Activated CD4-positive, alpha-beta T cell treated with anti-CD3 and anti-CD28 coated beads for 24 hours (primary cell): ENCODE results near the gene PSMD4.
"Not testable (repeated sequence)": the region's sequence is repeated elsewhere in the genome, so short reads cannot be mapped to it uniquely, and the experiment has no call there.

Experiments
- DNase-seq, 2 donors: peaks; one replicate each; pipeline ENCODE4 v3.0.0-alpha.2; 2020; ENCODE audit warnings: low read depth in 2 of 2

PSMD4 gene

DNA sequence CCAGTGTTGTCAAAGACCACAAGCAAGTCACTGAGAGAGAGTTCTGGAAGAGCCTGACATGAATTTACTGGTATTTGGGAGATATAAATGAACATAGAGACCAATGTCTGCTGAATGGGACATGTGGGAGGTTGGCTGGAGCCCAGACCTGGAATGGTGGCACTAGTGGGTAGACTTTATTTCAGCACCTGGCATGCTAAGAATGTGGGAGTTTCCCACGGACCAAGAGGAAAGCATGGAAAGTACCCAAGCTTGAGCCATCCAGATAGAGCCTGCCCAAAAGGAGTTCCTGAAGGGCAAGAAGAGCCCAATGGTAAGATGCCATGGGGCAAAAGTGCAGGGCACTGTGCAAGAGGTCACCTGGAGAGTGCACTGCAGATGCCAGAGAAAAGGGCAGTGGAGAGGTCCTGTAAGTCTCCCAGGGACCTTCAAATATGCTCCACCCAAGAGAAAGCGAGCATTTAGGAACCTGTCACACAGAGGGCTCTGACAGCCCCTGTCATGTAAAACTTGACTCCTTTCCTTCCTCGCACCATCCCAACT lies 19.5 kb downstream of the PSMD4 start:
- DNase-seq: no peak

DNA sequence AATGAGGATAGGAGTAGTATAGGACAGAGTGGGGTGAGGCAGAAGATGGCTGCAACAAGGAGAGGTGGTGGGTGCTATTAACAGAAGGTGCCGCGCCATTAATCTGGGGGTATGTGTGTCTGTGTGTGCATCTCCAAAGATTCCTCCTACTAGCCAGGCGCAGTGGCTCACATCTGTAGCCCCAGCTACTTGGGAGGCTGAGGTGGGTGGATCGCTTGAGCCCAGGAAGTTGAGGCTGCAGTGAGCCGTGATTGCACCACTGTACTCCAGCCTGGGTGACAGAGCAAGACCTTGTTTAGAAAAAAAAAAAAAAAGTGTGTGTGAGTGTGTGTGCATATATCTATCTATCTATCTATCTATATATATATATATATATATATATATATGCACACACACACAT lies 20.8 kb downstream of the PSMD4 start:
- DNase-seq: not testable (repeated sequence)

DNA sequence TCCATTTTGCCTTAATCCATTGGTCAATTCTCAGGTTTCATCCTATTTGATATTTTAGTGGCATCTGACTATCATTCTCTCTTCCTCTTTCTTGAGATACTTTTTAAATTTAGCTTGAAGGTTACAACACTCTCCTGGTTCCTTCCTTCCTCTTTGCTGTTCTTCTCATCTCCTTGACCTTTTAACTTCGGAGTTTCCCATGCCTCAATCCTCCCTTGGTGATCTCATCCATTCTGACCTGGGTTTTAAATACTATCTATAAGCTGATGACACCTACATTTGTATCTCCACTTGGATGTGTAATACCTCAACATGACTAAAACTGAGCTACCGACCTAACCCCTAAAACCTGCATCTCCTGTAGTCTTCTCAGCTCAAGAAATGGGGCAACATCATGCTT lies 22.7 kb downstream of the PSMD4 start:
- DNase-seq: no peak

DNA sequence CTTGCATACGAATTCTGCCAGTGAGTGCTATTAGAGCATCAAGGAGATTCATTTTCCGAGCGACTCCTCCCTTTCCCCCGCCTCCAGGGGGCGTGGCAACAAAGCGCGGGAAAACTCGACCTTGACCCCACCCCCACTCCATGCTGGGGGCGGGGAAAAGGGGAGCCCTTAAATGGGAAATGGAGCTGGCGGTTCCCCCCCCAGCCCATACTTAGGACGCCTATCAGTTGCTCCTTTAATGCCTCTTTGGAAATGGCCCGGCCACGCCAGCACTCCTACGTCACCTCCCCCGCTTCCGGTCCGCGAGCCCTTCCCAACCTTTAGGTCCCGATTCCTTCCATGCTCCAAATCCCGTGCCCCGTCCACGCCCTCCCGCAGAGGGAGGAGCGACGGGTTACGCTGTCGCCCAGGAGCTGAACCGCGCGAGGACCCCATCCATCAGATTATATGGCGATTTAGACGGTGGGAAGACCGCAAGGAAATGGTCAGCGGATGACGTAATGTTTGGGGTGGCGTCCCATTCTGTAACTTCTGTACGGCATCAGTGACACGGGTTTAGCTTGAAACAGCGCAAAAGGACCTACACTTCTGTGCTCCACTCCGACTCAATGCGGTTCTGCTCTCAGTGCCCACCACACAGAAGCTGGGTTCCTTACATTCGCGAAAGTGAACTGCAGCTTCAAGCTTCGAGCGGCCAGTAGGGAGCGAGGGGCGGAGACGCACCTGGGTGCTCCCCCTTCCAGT lies 26.9 kb downstream of the PSMD4 start:
- DNase-seq: peak; percentile 93 to 95

DNA sequence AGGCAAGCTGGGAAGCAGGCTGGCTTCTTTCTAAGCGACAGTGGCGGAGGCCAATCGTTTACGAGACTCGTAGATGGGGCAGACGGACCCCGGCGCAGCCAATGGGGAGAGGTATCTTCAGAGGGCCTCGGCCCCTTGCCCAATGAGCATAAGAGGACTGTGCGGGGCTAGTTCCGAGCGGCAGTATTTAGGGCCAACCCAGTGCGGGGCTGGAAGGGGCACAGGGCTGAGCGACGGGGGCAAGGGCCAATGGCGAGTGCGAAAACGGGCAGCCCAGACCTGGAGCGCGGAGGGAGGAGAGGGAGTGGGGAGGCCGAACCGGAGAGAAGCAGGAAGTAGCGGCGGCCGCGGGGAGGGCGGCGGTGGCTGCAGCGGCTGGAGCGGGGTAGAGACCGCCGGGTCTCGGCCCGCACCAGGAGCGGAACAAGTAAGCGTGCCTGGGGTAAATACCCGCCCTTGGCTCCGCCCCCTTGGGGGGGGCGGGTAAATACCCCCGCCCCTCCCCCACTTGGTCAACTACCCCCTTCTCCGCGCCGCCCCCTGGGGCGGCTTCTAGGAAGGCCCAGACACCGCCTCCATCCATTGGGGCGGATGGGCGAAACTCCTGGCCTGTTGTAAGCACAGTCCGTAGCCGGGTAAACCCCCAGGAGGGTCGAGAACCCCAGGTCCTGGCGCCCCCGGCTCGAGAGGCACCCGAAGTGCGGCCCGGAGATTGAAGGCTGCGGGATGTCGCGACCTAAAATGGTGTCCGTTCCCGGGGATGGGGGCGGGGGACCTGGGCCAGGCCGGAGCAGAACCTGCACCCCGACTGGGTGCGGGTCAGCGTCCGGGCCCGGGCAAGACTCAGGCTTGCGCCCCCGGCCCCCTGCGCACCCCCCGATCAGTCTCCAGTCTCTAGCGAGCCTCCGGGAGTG lies 27.7 kb downstream of the PSMD4 start, which contains the start of gene ZNF687:
ZNF687 (plus strand) TSS at position 331 of the 914 bp plus-strand sequence. CDS start 3,993 bp downstream, outside the sequence.
- DNase-seq: peak; percentile 96 to 97

DNA sequence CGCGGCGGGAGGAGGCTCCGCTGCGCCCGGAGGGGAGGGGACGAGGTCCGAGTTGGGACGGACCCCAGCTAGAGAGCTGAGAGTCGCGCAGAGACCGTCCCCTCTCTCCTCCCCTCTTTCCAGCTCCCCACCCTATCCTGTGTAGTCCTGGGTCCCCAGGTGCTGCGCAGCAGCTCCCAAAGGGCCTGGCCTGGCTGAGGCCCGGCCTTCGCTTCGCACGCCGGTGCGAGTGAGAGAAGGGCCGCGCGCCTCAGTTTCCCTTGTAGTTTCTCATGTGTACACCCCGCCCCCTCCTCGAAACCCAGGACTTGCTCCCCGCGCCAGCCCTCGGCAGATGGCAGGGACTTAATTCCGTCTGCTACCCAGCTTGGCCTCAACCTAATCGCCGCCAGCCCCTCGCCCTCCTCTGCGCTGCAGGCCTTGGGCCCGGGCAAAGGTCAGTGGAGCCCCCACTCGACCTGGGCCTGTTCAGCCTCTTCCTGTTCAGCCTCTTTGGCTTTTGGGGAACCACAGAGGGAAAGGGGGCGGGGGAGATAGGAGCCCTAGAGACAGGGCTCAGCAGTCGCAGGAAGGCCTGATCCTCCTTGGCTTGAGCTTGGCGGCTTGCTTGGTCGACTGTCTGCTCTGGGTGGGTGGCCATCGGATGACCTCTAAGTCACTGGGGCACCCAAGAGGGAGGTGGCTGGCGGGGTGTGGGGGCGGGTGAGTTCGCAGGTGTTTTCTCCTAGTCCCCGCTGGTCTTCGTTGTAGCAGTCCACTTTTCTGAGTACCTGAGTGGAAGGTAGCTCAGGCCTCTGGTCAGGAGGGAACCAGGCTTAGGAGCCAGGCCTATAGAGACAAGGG lies 28.6 kb downstream of the PSMD4 start:
- peak in 1 of 2 donors; percentile 8 for DNase-seq

DNA sequence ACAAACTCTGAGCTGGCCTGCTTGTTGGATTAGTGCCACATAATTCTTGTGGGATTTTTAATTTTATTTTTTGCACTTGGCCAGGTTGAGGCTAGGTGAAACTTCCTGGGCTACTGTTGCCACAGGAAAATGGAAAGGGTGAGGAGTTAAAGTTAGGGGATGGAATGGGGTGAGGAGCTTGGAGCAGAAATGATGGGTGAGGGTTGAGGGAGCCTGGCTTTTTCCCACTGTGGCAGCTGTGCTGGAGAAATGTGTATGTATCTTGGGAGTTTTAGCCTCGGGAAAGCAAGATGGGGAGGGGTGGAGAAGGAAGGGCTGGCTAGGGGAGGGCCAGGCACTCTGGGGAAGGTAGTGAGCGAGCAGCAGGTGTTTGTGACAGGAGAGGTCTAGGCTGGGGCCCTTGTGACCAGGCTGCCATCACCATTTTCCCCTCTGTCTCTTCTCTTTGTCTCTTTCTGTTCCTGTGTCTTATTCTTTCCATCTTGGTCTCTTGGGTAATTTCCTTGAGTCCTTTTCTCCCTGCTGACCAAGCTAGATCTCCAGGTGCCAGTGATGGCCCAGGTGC lies 29.6 kb downstream of the PSMD4 start:
- no peak for DNase-seq

DNA sequence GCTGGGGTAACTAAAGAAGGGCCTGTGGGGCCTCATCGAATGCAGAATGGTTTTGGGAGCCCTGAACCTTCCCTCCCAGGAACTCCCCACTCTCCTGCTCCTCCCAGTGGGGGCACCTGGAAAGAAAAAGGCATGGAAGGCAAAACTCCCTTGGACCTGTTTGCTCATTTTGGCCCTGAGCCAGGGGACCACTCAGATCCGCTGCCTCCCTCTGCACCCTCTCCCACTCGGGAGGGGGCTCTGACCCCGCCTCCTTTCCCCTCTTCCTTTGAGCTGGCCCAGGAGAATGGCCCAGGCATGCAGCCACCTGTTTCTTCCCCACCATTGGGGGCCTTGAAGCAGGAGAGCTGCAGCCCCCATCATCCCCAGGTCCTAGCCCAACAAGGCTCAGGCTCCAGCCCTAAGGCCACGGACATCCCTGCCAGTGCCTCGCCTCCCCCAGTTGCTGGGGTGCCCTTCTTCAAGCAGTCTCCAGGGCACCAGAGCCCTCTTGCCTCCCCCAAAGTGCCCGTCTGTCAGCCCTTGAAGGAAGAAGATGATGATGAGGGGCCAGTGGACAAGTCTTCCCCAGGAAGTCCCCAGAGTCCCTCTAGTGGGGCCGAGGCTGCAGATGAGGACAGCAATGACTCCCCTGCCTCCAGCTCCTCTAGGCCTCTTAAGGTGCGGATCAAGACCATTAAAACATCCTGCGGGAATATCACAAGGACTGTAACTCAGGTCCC lies 32.2 kb downstream of the PSMD4 start:
- DNase-seq: no peak

DNA sequence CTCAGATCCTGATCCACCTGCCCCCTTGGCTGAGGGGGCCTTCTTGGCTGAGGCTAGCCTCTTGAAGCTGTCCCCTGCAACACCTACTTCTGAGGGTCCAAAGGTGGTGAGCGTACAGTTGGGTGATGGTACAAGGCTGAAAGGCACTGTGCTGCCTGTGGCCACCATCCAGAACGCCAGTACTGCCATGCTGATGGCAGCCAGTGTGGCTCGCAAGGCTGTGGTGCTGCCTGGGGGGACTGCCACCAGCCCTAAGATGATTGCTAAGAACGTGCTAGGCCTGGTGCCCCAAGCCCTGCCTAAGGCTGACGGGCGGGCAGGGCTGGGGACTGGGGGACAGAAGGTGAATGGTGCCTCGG lies 32.8 kb downstream of the PSMD4 start:
- DNase-seq: no peak

DNA sequence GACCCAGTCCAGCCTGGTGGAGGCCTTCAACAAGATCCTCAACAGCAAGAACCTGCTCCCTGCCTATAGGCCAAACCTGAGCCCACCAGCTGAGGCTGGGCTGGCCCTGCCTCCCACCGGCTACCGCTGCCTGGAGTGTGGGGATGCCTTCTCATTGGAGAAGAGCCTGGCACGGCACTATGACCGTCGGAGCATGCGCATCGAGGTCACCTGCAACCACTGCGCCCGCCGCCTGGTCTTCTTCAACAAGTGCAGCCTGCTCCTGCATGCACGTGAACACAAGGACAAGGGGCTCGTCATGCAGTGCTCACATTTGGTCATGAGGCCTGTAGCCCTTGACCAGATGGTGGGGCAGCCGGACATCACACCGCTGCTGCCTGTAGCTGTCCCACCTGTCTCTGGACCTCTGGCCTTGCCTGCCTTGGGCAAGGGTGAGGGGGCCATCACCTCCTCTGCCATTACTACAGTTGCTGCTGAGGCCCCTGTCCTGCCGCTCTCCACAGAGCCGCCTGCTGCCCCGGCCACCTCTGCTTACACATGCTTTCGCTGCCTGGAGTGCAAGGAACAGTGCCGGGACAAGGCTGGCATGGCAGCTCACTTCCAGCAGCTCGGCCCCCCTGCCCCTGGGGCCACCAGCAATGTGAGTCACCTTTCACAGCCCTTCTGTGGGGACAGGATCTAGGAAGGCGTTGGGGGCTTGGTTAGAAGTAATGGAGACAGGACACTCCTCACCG lies 33.4 kb downstream of the PSMD4 start:
- no peak for DNase-seq

DNA sequence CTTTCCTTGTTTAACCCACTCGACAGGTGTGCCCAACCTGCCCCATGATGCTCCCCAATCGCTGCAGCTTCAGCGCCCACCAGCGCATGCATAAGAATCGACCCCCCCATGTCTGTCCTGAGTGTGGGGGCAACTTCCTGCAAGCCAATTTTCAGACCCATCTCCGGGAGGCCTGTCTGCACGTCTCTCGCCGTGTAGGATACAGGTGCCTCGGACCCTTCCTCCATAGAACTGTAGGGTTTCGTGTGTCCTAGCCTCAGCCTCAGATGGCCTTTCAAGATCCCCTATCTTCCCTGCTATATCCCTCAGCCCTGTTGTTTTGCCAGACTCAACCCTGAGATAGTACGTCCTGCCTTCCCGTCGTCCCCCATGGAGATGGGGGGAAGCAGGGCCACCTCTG lies 34.0 kb downstream of the PSMD4 start:
- DNase-seq: no peak

DNA sequence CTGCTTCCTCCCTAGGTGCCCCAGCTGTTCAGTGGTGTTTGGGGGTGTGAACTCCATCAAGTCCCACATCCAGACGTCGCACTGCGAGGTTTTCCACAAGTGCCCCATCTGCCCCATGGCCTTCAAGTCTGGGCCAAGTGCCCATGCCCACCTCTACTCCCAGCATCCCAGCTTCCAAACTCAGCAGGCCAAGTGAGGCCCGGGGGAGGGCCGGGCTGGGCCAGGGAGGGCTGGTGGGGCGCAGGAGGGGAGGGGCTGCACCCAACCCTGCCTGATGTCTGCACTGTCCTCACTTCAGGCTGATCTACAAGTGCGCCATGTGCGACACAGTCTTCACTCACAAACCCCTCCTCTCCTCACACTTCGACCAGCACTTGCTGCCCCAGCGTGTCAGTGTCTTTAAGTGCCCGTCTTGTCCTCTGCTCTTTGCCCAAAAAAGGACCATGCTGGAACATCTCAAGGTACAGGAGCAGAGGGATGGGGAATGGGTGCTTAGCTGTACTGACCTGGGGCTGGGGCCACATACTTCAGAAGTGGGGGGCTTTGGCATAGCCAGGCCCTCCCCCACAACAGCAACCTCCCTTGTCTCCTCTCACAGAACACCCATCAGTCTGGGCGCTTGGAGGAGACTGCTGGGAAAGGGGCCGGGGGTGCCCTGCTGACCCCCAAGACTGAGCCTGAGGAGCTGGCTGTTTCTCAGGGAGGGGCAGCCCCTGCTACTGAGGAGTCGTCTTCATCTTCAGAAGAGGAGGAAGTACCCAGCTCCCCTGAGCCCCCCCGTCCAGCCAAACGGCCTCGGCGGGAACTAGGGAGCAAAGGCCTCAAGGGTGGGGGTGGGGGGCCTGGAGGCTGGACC lies 34.8 kb downstream of the PSMD4 start:
- DNase-seq: no peak

DNA sequence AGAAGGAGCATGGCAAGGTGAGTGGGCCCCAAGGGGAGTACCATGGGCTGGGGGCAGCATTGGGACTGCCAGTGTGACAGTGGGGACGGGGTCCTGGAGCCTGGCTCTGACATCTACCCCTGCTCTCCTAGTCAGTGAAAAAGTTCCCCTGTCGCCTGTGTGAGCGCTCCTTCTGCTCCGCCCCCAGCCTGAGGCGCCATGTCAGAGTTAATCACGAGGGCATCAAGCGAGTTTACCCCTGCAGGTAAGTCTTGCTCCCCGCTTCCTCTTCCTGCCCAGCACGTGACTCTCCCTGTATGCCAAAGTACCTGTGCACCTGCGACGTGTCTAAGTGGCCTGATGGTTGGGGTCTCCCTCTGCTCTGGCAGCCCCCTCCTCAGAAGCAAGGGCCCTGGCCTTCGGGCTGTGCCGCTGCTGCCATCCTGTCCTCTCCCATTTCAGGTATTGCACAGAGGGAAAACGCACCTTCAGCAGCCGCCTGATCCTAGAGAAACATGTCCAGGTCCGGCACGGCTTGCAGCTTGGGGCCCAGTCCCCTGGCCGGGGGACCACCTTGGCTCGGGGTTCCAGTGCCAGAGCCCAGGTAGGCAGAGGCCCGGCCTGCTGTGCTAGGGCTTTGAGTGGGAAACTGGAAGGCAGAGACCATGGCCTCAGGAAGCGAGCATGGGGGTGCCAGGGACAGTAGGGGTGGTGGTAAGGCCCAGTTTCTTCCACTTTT lies 35.6 kb downstream of the PSMD4 start:
- no peak for DNase-seq

DNA sequence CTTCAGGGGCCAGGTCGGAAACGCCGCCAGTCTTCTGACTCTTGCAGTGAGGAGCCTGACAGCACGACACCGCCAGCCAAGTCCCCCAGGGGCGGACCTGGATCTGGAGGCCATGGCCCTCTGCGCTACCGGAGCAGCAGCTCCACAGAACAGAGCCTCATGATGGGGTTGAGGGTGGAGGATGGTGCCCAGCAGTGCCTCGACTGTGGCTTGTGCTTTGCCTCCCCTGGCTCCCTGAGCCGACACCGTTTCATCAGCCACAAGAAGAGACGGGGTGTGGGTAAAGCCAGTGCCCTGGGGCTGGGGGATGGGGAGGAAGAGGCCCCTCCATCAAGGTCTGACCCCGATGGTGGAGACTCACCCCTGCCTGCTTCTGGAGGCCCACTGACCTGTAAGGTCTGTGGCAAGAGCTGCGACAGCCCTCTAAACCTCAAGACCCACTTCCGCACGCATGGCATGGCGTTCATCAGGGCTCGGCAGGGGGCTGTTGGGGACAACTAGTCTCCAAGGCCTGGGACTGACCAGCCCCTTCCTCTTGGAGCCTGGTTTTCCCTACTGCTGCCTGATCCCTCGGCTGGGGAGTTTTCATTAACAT lies 36.3 kb downstream of the PSMD4 start:
- DNase-seq: no peak

DNA sequence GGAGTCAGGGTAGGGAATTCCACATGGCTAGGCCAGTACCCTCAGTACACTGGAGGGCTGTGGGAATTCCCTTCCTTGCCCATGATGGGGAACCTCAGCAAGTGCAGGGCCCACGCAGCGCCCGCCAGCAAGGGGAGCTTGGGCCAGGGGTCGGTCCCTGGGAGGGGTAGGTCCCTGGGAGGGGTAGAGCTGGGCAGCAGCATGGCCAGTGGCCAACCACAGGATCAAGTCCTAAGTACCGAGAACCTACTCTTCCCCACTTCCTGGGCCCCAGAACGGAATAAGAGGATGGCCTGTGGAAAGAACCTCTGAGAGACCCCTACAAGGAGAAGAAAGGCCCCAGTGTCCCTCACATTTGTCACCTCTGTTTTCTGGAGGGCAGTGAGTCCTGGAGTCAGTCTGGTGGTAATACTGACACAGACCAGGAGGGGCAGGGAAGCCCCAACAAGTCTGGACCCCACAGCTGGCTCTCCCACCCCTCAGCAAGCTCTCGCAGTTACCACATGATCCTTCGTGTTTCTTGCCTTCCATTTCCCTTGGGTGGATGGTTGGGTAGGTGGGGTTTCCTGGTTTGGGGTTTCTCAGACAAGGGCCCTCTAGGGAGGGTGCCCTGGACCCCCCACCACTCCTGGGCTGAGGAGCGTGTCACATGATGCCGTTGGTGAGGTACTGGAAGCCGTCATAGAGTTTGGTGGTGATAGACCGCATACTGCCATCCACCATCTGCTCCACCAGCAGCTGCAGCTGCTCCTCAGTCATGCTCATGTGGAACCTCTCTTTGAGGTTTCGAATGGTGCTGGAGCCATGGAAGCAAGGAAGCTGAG lies 37.9 kb downstream of the PSMD4 start:
- DNase-seq: no peak

DNA sequence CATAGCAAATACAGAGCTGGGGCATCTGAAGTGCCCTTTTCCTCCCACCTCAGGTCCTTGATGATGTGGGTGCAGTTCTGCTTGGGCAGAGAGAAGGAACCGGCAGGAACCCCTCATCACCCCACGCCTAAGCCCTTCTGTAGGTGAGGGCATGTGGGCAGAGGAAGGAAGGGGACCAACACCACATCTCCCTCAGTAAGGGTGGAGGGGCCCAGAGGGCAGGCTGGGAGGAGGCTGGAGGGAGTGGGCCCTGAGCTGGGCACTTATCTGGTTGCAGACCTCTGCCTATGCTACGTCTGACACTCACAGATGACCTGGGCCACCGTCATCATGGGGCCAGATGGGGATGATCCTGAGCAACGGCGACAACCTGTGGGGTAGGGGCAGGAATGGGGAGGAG lies 38.6 kb downstream of the PSMD4 start:
- no peak for DNase-seq
